HG03159 (cell line): ENCODE data around the gene HSBP1L1.
"Not testable (repeated sequence)": the region's sequence is repeated elsewhere in the genome, so short reads cannot be mapped to it uniquely, and the experiment has no call there.

Experiments used
- ATAC-seq: cut with Tn5 transposase; IDR thresholded peaks from one replicate; pipeline ENCODE4 v1.9.1; 2021; ENCODE audit warnings: mild to moderate bottlenecking, moderate library complexity; ENCODE audit not compliant: unreplicated experiment

Gene HSBP1L1

GRCh38 chr18:79983253-79983652, 18.8 kb downstream of the HSBP1L1 start:
- ATAC-seq, result no peak

GRCh38 chr18:79983793-79984192, 19.4 kb downstream of the HSBP1L1 start:
- no peak for ATAC-seq

DNA sequence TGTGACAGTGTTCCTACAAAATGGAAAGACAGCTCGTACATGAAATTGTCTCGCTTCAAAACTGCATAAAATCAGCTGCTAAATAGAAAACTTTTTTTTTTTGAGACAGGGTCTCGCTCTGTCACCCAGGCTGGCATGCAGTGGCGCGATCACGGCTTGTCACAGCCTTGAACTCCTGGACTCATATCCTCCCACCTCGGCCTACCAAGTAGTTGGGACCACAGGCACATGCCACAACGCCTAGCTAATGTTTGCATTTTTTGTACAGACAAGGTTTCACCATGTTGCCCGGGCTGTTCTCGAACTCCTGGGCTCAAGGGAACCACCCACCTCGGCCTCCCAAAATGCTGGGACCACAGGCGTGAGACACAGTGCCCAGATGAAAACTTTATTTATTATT, 20.7 kb downstream of the HSBP1L1 start:
- no peak for ATAC-seq

- no peak for ATAC-seq
Measured at GRCh38 chr18:79986726-79987125, 22.3 kb downstream of the HSBP1L1 start.

GRCh38 chr18:79987566-79987965, 23.1 kb downstream of the HSBP1L1 start:
- ATAC-seq, result no peak

DNA sequence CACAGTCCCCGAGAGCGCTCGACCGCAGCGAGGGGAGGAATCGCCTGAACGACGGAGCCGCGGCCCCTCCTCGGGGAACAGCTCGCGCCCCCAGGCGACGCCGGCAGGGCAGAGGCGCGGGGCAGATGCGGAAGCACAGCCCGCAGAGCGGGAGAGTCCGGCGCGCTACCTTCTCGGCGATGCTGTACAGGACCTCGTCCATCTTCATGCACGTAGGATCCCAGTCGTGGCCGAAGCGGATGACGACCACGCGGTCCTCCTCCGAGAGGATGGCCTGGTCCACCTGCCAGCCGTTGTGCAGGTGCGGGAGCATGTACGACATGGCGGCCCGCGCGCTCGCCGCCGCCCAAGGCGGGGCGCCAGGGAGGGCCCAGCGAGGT, 23.6 kb downstream of the HSBP1L1 start:
- peak; percentile 66 for ATAC-seq

GRCh38 chr18:79988451-79989194, 24.2 kb downstream of the HSBP1L1 start, which contains the start of gene TXNL4A:
Gene TXNL4A, minus strand, starts transcription at chr18:79988563. Its CDS starts 171 bp downstream, at chr18:79988392.
- peak; percentile 96 for ATAC-seq

DNA sequence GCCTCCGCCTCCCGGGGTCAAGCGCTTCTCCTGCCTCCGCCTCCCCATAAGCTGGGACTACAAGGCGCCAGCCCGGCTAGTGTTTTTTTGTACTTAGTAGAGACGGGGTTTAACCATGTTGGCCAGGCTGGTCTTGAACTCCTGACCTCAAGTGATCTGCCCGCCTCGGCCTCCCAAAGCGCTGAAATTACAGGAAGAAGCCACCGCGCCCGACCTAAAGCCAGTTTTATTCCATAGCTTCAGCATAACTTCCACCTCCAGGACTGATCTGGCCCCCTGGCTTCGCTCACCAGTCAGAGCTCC, 24.7 kb downstream of the HSBP1L1 start:
- ATAC-seq, result no peak

DNA sequence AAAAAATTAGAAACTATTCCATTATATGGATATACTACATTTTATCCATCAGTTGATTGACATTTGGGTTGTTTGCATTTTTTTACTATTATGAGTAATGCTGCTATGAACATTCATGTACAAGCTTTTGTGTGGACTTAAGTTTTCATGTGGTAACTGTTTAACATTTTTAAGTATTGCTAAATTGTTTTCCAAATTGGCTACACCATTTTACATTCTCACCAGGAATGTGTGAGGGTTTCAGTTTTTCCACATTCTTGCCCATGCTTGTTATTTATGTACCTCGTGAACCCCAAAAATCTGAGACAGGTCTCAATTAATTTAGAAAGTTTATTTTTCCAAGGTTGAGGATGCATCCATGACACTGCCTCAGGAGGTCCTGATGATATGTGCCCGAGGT, 27.1 kb downstream of the HSBP1L1 start:
- no peak for ATAC-seq

DNA sequence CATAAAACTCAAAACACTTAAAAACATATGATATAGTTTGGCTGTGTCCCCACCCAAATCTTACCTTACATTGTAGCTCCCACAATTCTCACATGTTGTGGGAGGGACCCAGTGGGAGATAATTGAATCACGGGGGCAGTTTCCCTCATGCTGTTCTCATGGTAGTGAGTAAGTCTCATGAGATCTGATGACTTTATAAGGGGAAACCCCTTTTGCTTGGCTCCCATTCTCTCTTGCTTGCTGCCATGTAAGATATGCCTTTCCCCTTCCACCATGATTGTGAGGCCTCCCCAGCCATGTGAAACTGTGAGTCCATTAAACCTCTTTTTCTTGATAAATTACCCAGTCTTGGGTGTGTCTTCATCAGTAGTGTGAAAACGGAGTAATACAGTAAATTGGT, 35.3 kb downstream of the HSBP1L1 start:
- ATAC-seq, result not testable (repeated sequence)

- ATAC-seq, result no peak
Measured at GRCh38 chr18:80000877-80001276, 36.4 kb downstream of the HSBP1L1 start.

GRCh38 chr18:80002468-80002867, 38.0 kb downstream of the HSBP1L1 start:
- ATAC-seq, result no peak

DNA sequence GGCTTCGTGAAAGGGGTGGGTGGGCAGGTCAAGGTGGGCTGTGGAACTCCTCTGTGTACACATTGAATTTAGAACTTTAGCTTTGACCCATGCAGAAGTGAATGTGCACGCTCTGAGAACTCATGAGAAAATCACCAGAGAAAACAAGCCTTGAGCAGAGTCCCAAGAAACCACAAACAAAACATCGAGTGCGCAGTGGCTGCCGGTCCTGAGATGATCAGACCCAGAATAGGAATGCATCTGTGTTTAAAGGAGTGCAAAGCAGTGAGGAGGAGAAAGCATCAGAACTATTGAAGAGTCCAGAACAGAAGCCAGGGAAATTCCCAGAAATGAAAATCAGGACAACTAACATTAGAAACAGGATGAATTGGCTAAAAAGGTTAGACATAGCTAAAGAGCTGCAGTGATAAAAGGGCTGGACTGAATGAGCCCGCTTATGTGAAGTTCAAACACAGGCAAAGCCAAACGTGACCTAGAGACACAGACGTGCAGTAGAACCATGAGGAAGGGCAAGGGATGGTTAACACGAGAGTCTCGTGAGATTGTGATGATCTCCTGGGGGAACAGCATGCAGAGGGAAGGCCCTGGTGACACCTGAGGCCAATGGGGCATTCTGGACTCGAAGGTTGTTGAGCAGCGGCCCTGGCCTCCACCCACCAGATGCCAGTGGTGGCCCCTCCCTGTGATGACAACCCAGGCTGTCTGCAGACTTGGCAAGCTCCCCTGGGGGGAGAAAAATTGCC, 40.3 kb downstream of the HSBP1L1 start:
- no peak for ATAC-seq

DNA sequence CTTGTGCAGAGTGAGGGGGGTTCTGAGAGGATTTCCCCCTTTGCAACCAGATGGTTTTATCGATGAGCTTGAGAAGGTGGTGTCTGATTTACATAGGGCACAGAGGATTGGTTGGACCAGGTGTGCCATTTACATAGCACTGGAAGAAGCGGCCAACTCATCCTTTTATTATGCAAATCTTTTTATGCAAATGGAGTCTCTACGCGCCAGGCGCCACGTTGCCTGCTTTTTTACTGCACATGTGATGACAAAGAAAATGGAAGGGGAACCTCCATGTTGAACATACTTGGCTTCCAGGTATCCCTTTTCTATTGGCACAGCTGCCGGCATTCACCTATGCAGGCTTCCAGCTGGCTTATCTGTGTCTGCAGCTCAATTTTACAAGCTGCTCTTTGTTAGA, 42.3 kb downstream of the HSBP1L1 start:
- no peak for ATAC-seq

DNA sequence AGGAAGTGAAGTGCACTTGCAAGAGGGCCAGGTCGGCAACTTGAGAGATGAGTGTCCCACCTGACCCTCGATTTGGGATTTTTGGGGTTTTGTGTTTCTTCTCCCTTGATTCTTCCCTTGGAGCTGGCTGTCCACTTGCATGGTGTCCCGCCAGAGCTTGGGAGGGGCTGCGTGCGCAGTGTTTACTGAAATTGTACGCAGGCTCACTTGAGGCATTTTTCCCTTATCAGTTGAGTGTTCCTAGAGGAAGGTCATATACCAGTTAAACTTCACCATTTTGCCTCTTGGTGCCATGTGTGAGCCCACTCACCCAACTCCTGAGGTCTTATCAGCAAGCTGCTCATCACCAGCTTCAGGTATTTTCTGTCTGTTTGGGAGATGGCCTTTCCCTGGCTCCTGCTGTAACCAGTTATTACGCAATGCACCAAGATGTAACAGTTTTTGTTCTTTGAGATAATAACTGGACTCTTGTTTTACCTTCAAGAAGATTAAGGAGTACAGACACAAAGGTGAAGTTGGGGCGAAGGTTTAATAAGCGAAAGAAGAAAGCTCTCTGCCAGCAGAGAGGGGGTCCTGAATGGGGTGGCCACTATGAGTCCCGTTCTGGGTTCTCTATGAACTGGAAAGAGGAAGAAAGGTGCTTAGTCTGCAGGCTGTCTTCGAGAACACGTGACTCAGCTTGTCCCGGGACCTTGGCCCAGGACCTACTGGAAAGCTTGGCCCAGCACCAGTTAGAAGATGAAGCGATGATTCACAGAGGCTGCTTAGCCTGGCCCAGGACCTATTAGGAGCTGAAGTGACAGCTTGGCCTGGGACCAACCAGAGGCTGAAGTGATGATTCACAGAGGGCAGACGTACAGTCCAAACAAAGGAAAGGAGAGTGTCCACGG, 45.5 kb downstream of the HSBP1L1 start:
- ATAC-seq, result no peak

DNA sequence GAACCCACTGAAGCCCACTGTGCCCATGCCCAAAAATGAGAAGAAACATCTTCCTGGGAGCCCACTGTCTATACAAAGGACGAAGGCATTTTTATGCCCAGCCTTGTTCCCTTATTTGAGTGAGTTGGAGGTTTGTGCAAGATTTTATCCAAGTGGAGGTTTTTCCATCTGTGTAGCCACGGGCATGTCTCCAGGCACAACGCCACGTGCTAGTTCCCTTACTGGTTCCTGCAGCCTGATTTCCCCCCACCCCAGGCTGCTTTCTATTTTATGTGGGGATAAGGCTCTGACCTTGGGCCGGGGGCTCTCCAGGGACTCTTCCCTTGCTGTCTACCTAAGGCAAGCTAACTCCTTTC, 46.1 kb downstream of the HSBP1L1 start:
- no peak for ATAC-seq

DNA sequence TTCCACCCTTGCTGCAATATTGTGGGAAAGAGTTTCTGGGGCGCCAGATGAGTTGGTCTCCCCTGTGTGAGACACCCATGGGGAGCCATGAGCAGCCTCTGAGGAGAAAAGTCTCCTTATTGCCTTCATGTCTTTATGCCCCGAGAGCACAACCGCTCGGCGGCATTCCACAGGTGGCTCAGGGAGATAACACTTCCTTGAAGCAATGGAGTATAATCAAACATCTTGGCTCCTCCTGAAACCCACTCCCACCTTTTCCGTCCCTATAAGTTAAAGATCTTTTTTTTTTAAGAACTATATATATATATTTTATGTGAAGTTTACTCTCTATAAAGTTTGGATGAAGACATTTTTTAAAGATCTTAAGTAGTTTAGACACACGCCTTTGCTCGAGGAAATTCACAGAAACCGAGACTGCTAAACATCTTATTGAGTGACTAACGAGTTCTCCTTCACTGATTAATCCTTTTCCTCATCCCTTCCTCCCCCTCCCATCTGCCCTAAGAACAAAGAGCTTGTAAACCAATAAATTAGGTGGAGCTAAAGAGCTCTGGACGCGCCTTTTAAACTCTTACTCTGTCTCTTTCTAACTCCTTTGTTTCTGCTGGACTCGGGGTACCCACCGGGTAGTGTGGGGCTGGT, 47.2 kb downstream of the HSBP1L1 start:
- not testable (repeated sequence) for ATAC-seq

- no peak for ATAC-seq
Measured at GRCh38 chr18:80012714-80013113, 48.3 kb downstream of the HSBP1L1 start.
